SJCRH30 (cell line): ENCODE measurements around the gene MANF. TPM values are rescaled to one million over a fixed set of nuclear protein-coding genes. Genes with fewer than 3 reads are reported as not detected.
"Not testable (repeated sequence)": the region's sequence is repeated elsewhere in the genome, so short reads cannot be mapped to it uniquely, and the experiment has no call there.

Source experiments
- DNase-seq, 2 experiments: peaks; one replicate each; pipeline ENCODE4 v3.0.0-alpha.2; 2015 to 2020
- H3K27ac ChIP-seq: fragments of 250-450 bp; sonication (Bioruptor Pico); 2 replicates; pipeline ENCODE4 v1.5.1; 2020; ENCODE audit warnings: mild to moderate bottlenecking, moderate library complexity
- H3K27me3 ChIP-seq: fragments of 250-450 bp; sonication (Bioruptor Pico); 2 replicates; pipeline ENCODE4 v1.5.1; 2020; ENCODE audit warnings: mild to moderate bottlenecking, moderate library complexity
- H3K36me3 ChIP-seq: fragments of 250-450 bp; sonication (Bioruptor Pico); 2 replicates; pipeline ENCODE4 v1.5.1; 2020; ENCODE audit warnings: mild to moderate bottlenecking, moderate library complexity
- H3K4me1 ChIP-seq: fragments of 250-450 bp; sonication (Bioruptor Pico); 2 replicates; pipeline ENCODE4 v1.5.1; 2020; ENCODE audit warnings: mild to moderate bottlenecking, moderate library complexity
- H3K4me3 ChIP-seq: fragments of 250-450 bp; sonication (Bioruptor Pico); 2 replicates; pipeline ENCODE4 v1.5.1; 2020; ENCODE audit warnings: mild to moderate bottlenecking, moderate library complexity
- H3K9me3 ChIP-seq: fragments of 250-450 bp; sonication (Bioruptor Pico); replicated peaks from 2 replicates; pipeline ENCODE4 v1.5.1; 2020; ENCODE audit warnings: mild to moderate bottlenecking, moderate library complexity
- total RNA-seq: library from RNA; depleted of rRNA; stranded (reverse); fragments of >200 nt; shearing (Covaris generic); gene quantifications from 2 replicates; pipeline ENCODE4 v1.2.3, GENCODE V29; 2014

The MANF gene
- total RNA-seq, 1 experiment from 2014 or later: 101 TPM

DNA sequence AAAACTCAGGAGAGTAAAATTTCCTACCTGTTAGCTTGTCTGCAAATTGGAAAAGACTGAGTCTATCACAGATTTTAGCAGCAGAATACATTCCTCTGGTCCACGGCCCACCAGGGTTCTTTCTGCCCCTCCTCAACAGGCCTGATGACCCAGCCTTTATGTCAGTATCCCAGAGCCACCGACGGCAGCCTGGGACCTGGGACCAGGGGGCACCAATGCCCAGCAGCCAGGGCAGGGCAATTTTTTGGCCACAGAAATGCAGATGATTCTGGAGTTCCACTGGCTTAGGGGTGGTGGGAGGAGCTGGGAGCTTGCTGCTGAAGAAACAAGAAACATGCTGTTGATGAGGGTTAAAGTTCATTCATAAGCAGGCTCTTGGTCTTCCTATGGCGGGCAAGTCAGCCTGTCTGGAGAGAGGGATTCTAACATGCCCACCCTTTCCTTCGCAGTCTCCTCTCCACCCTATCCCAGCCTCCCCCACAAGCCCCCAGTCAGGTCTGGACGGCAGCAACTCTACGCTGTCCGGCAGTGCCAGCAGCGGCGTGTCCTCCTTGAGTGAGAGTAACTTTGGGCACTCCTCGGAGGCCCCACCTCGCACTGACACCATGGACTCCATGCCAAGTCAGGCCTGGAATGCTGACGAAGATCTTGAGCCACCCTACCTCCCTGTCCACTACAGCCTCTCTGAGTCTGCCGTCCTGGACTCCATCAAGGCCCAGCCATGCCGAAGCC lies 4.3 kb upstream of the MANF start:
- Histone ChIP-seq H3K9me3 (no peaks in the 10 kb centered on the region), H3K27me3 (peaks cover 4% of the 10 kb centered on the region; the same call in 1 of the 2 replicates), H3K4me3 (no peak overlapping the region), H3K27ac (no peak overlapping the region), H3K4me1 (peaks cover 13% of the 10 kb centered on the region), H3K36me3 (no peaks in the 10 kb centered on the region)
- no peak for DNase-seq

DNA sequence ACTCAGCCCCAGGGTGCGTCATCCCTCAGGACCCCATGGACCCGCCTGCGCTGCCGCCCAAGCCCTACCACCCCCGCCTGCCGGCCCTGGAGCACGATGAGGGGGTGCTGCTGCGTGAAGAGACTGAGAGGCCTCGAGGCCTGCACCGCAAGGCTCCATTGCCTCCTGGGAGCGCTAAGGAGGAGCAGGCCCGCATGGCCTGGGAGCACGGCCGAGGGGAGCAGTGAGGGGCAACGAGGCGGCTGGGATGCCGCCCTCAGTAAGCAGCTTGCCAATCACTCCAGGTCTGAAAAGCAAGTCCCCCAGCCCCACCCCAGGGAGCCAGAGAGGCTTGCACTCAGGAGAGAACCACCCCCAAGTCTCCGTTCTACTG lies 3.8 kb upstream of the MANF start:
- no peak for DNase-seq
- H3K27me3 ChIP-seq: no peaks in the 10 kb centered on the region; the same call in 1 of the 2 replicates

DNA sequence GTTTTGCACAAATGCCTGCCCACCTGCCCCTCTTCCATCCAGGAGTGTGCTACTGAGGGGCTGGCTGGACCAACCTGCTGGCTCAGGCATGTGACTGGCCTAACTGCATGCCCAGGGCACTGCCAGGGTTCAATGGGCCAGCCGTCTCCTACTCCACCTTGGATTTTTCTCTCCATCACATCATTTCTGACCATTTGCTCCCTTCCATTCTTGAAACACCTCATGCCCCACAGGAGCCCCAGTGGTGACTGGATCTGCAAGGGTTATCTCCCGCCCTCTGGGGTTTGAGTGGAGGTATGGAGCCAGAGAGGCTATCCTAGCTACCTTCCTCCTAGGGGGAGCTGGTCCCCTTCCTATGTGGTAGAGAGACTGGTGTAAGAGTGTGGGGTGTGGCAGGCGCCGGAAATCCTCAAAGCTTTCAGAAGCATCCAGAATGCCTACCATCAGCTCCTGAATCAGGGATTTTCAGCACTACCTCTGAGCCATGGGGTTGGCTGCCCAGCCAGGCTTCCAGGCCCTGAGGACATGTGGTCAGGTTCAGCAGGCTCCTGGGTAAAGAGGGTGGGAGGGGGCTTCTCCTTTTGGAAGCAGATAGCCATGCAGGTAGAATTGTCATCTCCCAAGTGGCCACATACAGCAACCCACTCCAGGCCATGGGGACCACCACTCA lies 2.9 kb upstream of the MANF start:
- Histone ChIP-seq H3K27ac (no peak overlapping the region), H3K9me3 (no peaks in the 10 kb centered on the region), H3K36me3 (no peaks in the 10 kb centered on the region), H3K4me3 (no peak overlapping the region), H3K27me3 (no peaks in the 10 kb centered on the region; the same call in 1 of the 2 replicates), H3K4me1 (peaks cover 18% of the 10 kb centered on the region)
- DNase-seq: no peak

More for the DNA sequence above, 3.8 kb upstream of the MANF start:
- peaks cover 14% of the 10 kb centered on the region for H3K4me1 ChIP-seq
- no peaks in the 10 kb centered on the region for H3K9me3 ChIP-seq
- no peak overlapping the region for H3K27ac ChIP-seq
- no peaks in the 10 kb centered on the region for H3K36me3 ChIP-seq
- H3K4me3 ChIP-seq: no peak overlapping the region

DNA sequence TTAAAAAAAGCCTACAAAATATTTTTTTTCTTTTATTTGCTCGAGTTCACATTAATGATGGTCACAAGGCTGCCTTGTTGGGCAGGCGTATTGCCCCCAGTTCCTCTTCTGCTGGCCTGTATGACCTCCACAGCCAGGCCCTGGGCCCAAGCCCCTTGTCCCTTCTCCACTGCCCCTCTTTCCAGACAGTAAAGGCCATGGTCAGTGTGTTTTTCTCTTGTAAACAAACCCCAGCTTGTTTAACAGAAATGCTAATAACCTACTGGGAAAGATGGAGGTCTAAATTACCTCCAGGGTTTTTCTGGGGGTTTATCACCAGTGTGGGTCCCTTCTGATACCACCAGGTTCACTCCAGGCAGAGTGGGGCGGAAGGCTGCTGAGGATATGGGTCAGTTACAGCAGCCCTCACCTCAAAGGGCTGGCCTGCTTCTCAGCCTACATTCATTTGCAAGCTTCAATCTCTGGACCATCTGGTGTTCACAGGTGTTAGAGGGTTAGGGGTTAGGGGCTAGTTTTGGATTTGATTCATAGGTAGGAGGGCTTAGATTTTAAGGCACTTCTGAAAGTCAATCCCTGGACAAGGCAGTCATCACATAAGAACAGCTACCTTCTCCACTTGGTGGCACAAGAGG lies 2.0 kb upstream of the MANF start:
- Histone ChIP-seq H3K4me3 (no peak overlapping the region), H3K4me1 (peaks cover 18% of the 10 kb centered on the region)
- no peak for DNase-seq

DNA sequence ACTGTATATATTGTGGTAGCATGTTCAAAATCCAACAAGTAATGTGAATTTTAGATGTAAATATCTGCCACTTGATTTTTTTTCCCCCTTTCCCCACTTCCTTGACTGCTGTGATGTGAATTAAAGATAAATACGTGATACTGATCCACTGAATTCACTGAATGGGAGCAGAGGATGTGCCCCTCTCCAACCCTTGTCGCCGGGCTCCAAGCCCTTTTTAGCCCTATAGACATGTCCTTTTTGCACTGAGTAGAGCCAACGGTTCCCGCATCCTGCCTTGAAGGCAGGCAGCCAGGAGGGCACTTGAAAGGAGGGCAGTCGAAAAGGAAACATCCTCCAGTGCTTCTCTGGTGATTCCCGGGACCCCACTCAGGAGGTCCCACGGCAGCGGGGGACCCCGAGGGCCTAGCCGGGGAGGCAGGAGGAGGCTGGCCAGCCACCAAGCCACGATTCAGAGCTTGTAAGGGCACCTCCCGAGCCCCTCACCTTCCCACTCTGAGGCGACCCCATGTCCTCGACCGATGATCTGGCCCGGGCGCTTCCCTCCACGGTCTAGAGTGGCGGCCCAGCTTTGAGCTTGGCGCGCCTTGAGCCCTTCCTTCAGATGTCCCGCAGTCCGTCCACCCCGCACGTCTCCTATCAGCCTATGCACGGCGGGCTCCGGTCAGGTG lies 901 bp upstream of the MANF start:
- Histone ChIP-seq H3K4me3 (peak overlapping the region; percentile 89), H3K27ac (peak overlapping the region; percentile 87), H3K36me3 (peaks cover 7% of the 10 kb centered on the region), H3K4me1 (peaks cover 15% of the 10 kb centered on the region), H3K27me3 (no peaks in the 10 kb centered on the region), H3K9me3 (no peaks in the 10 kb centered on the region)
- peak in 1 of 2 experiments; percentile 29 for DNase-seq

More for the DNA sequence above, 2.0 kb upstream of the MANF start:
- no peaks in the 10 kb centered on the region for H3K9me3 ChIP-seq
- H3K27ac ChIP-seq: no peak overlapping the region
- no peaks in the 10 kb centered on the region; the same call in 1 of the 2 replicates for H3K36me3 ChIP-seq
- H3K27me3 ChIP-seq: no peaks in the 10 kb centered on the region

DNA sequence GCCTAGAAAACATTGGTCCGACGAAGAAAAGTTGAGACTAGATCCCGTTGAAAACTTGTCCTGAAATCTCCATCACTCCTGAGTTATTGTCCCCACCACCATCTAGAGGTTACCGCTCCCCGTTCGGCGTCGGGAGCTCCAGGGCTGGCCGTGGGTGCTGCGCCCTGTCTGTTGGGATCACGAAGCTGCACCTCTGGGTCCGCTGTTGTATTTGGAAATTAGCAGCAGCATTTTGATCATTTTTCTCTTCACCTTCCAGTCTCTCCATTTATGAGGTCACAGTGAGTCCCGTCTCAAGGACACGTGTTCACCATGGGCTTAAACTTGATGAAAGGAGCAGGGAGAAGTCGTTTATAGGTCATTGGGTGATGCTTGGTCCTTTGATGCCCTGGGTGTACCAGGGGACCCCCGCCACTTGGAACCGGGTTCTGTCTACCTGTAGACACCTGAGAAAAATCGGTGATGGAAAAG lies 565 bp downstream of the MANF start:
- peak overlapping the region; percentile 87; the same call in 1 of the 2 replicates for H3K27ac ChIP-seq

DNA sequence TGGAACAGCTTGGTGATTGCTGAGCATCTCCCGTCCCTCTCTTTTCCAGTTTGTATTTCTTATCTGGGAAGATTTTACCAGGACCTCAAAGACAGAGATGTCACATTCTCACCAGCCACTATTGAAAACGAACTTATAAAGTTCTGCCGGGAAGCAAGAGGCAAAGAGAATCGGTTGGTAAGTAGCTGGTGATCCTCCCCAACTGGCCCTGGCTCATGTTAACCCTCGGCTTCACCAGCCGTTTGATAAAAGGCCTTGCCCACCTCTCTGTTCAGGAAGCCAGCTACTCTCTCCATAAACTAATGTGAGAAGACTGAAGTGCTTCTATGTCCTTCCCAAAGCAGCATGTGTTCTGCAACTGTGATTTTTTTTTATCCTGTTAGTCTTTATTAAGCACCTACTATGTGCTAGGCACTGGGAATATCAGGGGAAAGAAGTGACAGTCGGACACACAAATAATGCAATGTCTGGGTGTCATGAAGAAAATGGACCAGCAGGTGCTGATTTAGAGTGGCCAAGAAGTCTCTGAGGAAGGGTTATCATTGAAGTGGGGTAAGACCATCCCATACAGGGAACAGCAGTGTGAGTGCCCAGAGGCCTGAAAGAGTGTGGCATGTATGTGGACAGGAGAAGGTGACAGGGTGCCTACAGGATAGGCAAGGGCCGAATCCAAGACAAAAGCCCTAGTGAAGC lies 1.2 kb downstream of the MANF start:
- H3K27me3 ChIP-seq: no peaks in the 10 kb centered on the region
- H3K4me1 ChIP-seq: peaks cover 11% of the 10 kb centered on the region
- peak overlapping the region; percentile 89 for H3K4me3 ChIP-seq
- H3K9me3 ChIP-seq: no peaks in the 10 kb centered on the region
- no peak overlapping the region for H3K27ac ChIP-seq
- H3K36me3 ChIP-seq: peaks cover 17% of the 10 kb centered on the region
- no peak for DNase-seq

More for the DNA sequence above, 565 bp downstream of the MANF start:
- peaks cover 17% of the 10 kb centered on the region for H3K36me3 ChIP-seq
- peaks cover 11% of the 10 kb centered on the region for H3K4me1 ChIP-seq
- no peaks in the 10 kb centered on the region for H3K9me3 ChIP-seq
- H3K4me3 ChIP-seq: peak overlapping the region; percentile 89
- H3K27me3 ChIP-seq: no peaks in the 10 kb centered on the region
- DNase-seq: no peak

DNA sequence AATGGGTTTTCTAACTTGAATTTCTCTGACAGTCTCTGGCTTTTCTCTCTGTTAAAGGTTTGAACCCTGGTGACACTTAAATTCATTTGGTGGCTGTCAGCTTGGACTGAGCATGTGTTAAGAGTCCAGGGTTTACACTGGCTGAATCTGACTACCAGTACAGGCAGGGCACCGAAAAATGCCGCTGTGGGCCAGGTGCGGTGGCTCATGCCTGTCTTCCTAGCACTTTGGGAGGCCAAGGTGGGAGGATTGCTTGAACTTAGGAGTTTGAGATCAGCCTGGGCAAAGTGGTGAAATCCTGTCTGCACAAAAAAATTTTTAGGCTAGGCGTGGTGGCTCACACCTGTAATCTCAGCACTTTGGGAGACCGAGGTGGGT lies 1.8 kb downstream of the MANF start:
- Histone ChIP-seq H3K4me3 (no peak overlapping the region), H3K27ac (no peak overlapping the region), H3K27me3 (no peaks in the 10 kb centered on the region), H3K9me3 (no peaks in the 10 kb centered on the region), H3K4me1 (peaks cover 11% of the 10 kb centered on the region), H3K36me3 (peaks cover 17% of the 10 kb centered on the region)
- DNase-seq: no peak

DNA sequence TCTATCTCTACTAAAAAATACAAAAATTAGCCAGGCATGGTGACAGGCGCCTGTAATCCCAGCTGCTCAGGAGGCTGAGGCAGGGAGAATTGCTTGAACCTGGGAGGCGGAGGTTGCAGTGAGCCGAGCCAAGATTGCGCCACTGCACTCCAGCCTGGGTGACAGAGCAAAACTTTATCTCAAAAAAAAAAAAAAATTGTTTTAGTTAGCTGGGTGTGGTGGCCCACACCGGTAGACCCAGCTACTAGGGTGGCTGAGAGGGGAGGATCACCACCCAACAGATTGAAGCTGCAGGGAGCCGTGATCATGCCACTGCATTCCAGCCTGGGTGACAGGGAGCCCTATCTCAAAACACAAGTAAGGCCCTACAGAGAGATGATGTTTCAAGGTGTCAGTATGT lies 2.2 kb downstream of the MANF start:
- not testable (repeated sequence) for H3K27me3 ChIP-seq, H3K9me3 ChIP-seq, H3K4me3 ChIP-seq, H3K27ac ChIP-seq, DNase-seq
- Histone ChIP-seq H3K36me3 (peaks cover 18% of the 10 kb centered on the region), H3K4me1 (peaks cover 11% of the 10 kb centered on the region)

DNA sequence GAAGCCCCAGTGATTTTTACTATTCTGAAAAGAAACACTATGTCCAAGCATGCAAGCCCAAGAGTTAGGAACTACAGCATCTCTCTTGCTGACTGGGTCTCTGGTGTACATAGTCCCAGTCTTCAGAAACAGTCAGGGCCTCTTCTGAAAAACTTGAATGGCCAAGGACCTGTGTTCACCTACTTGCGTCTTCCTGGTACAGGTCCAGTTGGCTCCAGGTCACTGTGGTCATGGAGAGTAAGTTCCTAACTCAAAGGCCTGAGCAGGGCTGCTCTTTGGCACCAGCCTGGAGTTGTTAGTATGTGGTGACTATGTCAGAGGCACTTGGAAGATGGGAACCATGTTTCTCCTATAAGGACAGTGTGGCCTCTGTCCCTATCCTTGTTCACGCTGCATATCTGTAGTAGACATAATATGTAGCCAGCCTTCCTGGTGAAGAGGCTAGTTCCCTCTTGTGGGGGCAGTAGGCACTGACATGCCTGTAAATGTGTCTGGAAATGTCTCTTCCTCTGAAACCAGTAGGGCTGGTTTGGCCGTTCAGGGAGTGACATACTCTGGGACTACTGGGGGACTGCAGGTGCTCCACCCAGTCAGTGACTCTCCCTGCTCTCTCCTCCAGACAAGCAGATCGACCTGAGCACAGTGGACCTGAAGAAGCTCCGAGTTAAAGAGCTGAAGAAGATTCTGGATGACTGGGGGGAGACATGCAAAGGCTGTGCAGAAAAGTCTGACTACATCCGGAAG lies 3.4 kb downstream of the MANF start:
- no peak overlapping the region for H3K27ac ChIP-seq
- peaks cover 30% of the 10 kb centered on the region for H3K36me3 ChIP-seq
- peaks cover 11% of the 10 kb centered on the region for H3K4me1 ChIP-seq
- no peaks in the 10 kb centered on the region for H3K27me3 ChIP-seq
- DNase-seq: no peak
- H3K9me3 ChIP-seq: no peaks in the 10 kb centered on the region
- no peak overlapping the region for H3K4me3 ChIP-seq

DNA sequence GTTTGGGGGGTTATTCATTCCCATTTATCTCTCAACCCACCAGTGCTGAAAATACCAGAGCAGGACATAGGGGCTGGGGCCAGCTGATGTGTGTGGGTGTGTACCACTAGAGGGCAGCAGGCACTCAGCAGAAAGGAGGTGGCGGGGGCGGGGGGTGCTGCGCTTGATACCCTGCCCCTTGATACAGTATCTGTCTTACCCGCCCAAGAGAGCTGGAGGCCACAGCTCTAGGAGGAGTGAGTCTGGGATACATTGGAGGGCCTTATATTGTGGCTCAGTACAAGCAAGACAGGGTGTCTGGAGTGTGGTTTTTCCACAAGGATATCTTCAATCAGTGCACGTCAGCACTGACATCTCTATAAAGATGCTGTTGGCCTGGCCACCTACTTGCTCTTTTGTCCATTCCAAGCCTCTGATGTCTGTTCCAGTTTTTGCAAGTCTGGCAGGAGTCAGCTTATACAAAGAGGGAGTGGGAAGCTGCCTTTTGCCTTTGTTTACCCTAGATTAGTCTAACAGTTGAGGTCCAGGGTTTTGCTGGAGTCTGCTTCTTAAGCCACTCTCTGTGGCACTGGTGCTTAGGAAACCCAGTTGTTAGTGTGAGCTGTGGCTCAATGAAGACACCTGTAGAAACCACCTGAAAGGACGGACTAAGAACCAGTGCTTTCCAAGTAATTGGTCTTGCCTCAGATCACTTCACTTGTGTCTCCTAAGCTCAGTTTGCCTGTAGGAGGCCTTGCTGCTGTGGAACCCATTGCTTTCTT lies 4.5 kb downstream of the MANF start:
- peaks cover 41% of the 10 kb centered on the region for H3K36me3 ChIP-seq
- no peak overlapping the region for H3K27ac ChIP-seq
- no peaks in the 10 kb centered on the region for H3K27me3 ChIP-seq
- no peak overlapping the region for H3K4me3 ChIP-seq
- peaks cover 8% of the 10 kb centered on the region for H3K4me1 ChIP-seq
- DNase-seq: peak; percentile 65 to 71
- H3K9me3 ChIP-seq: no peaks in the 10 kb centered on the region

DNA sequence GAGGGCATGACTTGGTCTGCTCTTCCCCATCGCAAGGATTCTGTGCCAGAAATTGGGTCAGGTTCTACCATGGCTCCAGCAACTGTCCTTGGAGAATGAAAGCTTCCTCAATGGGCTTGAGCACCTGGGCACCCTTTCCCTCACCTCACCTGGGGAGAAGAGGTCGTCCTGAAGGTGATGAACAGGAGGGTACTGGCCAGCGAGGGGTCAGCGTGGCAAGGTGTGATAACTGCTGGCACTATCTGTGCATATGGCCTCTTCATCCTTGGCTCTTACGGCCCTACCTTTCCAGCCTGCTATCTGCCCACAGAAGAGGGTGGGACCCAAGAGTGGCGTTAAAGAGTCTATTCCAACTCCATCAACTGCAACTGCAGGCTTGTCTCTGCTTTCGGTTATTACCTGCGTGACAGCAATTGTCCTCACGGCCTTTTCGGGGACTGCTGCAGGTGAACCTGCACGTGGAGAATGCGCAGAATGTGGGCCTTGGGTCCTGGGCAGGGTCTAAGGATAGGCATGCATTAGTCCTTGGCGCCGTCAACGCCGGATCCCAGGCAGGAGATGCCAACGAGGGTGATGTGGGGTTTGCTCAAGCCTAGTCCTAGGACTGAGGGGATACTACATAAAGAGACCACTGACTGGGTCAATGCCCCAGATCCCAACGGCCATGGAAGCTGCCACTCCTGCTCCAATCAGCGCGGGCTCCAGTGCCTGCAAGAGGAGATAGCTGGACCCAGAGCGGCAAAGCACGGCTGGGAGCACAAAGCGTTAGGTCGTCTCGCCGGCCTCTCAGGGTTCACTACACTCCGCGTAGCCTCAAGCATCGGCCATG lies 5.4 kb downstream of the MANF start:
- DNase-seq: no peak
- H3K27me3 ChIP-seq: no peaks in the 10 kb centered on the region
- H3K4me1 ChIP-seq: peaks cover 8% of the 10 kb centered on the region
- no peaks in the 10 kb centered on the region for H3K9me3 ChIP-seq
- H3K27ac ChIP-seq: no peak overlapping the region
- peak overlapping the region; percentile 76 for H3K4me3 ChIP-seq
- peaks cover 50% of the 10 kb centered on the region for H3K36me3 ChIP-seq
